GM18951 (cell line): Measurements from ENCODE around the gene JARID2.

Experiments used
- POLR2A ChIP-seq: IDR thresholded peaks from 4 replicates; pipeline ENCODE4 v1.6.1; 2011; ENCODE audit warnings: mild to moderate bottlenecking; ENCODE audit not compliant: insufficient read length, insufficient read depth; ENCODE audit errors: extremely low read depth
- in situ Hi-C: fragments of 300-500 bp; cut with MboI; formaldehyde crosslinking; loops from one replicate; pipeline ENCODE4 v1.12.0; 2022; ENCODE audit warnings: low sequenced_read_pairs, mixed read lengths, inconsistent platforms; ENCODE audit not compliant: unreplicated experiment

The JARID2 gene

GRCh38 chr6:15340105-15340601, 94.3 kb downstream of the JARID2 start:
- in situ Hi-C loops = no loop called here

DNA sequence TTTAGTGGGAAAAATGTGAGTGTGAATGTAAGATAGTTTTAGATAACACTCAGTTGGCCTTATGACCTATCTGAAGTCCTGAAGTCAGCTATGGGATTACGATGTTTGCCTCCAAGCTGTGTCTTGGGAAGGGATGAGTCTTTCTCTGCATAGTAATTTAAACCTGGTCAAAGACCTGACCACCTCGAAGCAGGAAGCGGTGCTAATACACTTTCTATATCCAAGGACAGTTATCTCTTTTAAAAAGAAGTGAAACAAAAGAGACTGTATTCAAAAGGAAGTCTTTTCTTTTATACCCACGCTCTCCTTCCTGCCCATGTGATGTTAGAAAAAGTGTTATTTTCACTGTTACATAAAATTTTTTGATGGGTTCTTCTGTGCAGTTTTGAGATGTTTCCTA, 94.9 kb downstream of the JARID2 start:
- no peak for TF ChIP-seq POLR2A
- in situ Hi-C loops = no loop called here

More at GRCh38 chr6:15340105-15340601, 94.3 kb downstream of the JARID2 start:
- no peak for TF ChIP-seq POLR2A

- no peak for TF ChIP-seq POLR2A
- in situ Hi-C loops = no loop called here
These were observed 95.6 kb downstream of the JARID2 start for GRCh38 chr6:15341311-15342001.

DNA sequence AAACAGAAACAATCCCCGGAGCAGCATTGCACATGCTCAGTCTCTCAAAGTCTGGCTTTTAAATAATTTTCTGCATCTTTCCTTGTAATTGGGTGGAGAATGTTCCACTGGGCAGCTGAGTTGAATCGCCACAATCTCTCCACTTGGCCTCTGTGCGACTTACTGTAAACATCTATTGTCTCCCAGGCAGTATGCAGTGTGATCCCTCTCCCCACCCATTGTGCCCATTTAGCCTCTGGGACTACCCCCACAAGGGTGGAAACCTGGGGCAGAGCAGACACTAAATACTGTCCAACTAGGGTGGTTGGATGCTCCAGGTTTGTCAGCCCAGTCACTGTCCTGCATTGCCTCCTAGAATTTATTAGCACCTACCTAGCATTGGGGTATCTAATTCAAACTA, 96.2 kb downstream of the JARID2 start:
- in situ Hi-C loops = no loop called here
- no peak for TF ChIP-seq POLR2A

DNA sequence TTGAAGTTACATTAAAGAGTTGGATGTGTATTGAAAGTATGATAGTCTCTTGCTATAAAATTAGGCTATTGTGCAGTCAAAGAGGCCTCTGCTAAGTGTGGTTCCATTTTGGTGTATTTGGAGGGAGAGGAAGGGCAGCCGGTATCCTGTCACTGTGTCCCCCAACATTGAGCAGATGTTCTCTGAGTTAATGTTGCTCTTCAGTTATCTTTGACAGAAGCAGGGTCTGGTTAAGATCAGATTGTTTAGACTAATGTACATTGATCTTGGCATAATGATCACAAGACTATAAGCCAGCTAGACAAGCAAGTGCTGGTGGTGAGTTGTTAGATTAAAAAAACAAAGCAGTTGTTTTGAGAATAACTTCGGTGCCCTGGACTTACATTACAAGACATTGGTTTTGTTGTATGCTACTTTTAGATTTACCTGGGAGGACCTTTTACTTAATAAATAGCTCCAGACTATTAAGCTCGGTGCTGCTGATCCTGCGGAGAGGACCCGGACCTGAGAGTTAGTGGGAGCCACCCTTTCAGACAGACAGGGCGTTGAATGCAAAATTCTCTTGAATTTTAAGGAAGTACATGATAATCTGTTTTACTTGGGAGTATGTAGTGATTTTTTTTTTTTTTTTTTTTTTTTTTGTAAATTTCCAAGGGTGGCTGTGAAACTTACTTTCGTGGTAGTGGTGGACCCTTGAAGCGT, 97.8 kb downstream of the JARID2 start:
- in situ Hi-C loops = no loop called here

DNA sequence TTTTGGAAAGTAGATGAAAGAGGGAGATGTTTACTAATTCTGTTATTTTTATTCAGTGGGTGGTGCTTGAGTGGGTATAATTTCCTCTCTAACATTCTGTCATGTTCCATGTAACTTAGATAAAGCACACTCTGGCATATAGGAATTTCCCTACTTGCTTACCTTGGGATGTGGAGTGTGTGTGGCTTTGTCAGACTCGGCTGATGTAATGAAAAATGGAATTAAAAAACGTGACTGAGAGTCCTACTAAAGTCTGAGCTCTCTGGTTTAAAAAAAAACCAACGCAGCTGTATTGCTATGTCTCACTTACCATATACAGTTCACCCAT, 98.3 kb downstream of the JARID2 start:
- TF ChIP-seq POLR2A = no peak

More for the DNA sequence above, 97.8 kb downstream of the JARID2 start:
- TF ChIP-seq POLR2A = no peak

DNA sequence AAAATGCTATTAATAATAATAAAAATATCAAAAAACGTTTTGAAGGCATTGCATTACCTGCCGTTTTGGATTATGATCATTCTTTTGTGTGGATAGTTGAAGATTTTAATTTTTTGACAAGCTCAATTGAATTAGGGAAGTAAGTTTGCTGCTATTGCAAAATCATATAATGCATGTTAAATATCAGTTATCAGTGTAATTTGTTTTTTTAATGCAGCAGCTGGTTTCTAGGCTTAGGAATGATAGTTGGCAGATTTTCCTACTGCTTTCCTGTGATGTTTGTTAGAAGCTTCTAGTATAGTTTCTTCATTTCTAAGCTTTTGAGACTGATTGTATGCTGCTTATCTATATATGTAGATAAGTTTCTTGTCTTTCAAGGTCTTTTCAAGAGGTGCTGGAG, 99.0 kb downstream of the JARID2 start:
- TF ChIP-seq POLR2A = no peak
- in situ Hi-C loops = no loop called here

More for the DNA sequence above, 98.3 kb downstream of the JARID2 start:
- in situ Hi-C loops = no loop called here

GRCh38 chr6:15346315-15346714, 100.4 kb downstream of the JARID2 start:
- in situ Hi-C loops = no loop called here
- no peak for TF ChIP-seq POLR2A

GRCh38 chr6:15348528-15348927, 102.7 kb downstream of the JARID2 start:
- in situ Hi-C loops = no loop called here
- TF ChIP-seq POLR2A = no peak

- TF ChIP-seq POLR2A = no peak
- in situ Hi-C loops = no loop called here
These were observed 103.5 kb downstream of the JARID2 start for GRCh38 chr6:15349379-15349778.

GRCh38 chr6:15350386-15351083, 104.7 kb downstream of the JARID2 start:
- in situ Hi-C loops = no loop called here
- TF ChIP-seq POLR2A = no peak

- in situ Hi-C loops = no loop called here
These were observed 105.8 kb downstream of the JARID2 start for GRCh38 chr6:15351631-15352030.

GRCh38 chr6:15352220-15352619, 106.4 kb downstream of the JARID2 start:
- in situ Hi-C loops = no loop called here
- TF ChIP-seq POLR2A = no peak

More at GRCh38 chr6:15351631-15352030, 105.8 kb downstream of the JARID2 start:
- TF ChIP-seq POLR2A = no peak
